NK-92 (cell line): Measurements from ENCODE around the gene WDR59.
"Not testable (repeated sequence)": the region's sequence is repeated elsewhere in the genome, so short reads cannot be mapped to it uniquely, and the experiment has no call there.

Experiments used
- DNase-seq: peaks from one replicate; lab custom pipeline; 2025; ENCODE audit not compliant: unreplicated experiment; lab: John Stamatoyannopoulos, UW

Gene WDR59

DNA sequence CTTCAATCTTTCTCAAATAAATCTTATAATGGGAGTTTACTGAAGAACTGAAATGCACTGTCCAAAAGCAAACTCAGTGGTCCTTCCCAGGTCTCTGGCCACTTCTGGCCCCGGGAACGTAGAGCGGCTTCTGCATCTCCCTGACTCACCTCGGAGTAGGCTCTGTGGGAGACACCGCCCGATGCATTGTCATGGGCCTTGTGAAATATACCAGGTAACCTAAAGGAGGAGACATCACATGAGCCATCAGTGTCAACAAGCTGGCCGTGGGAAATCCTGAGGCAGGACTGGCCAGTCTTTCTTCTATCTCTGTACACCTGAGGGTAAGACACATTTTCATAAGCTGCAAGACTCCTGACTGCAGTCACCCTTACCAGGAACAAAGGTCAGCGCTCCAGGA, 76.2 kb downstream of the WDR59 start:
- not testable (repeated sequence) for DNase-seq

- no peak for DNase-seq
Observed at GRCh38 chr16:74903901-74904678, 80.8 kb downstream of the WDR59 start.

- DNase-seq, result no peak
Observed at GRCh38 chr16:74903120-74903519, 81.8 kb downstream of the WDR59 start.

DNA sequence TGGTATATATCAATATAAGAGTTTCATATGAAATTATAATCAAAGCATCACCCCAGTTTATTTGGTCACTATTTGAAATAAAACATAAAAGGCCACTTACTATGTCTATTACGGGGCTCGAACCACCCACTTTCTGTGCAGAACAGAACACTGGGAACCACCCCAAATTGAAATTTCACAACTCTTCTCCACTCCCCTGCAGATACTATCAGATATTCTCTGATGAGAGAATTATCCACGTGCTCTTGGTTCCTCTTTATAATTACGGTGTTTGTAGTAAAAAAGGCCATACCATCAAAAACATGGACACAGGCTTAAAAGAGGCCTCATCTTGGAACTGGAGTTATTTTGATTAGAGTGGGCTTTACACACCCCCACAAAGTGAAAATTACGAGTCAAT, 82.8 kb downstream of the WDR59 start:
- DNase-seq, result no peak

GRCh38 chr16:74901606-74902005, 83.3 kb downstream of the WDR59 start:
- DNase-seq, result no peak

GRCh38 chr16:74899816-74900215, 85.1 kb downstream of the WDR59 start:
- DNase-seq, result no peak

DNA sequence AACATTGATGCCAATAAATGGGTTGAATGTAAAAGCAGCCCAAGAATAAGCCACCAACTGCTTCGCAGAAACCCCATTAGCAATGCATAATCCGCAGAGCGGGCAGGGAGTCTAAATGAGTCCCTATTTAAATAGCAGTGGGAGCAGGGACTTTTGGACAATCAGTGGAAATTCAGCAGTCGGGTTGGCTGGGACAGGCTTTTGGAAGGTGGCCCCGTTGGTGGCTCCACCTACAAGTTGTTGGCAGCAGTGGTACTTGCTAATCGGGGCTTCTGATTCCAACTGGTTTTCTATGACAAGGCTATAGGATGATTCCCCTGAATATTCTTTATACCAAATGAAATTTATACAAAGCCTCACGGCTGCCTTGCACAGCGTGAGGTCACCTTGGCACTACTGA, 86.3 kb downstream of the WDR59 start:
- no peak for DNase-seq

- no peak for DNase-seq
Observed at GRCh38 chr16:74896389-74897370, 88.2 kb downstream of the WDR59 start.

DNA sequence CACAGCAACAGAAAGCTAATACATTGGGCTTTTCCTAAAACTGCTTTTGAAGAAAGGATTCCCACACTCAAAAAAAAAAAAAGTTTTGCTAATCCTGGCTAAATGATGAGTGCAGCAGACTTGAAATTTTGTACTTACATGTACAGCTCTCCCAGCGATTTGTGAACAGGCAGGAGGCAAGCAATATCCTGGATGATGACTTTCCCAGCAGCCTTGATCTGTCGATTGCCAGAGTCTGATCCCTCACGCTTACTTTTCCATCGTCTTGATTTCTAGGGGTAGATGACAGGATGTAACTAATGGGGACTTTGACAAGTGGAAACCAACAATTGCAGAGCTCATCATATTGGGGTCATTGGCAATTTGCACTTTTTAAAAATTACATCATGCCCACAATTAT, 91.4 kb downstream of the WDR59 start:
- DNase-seq, result no peak

DNA sequence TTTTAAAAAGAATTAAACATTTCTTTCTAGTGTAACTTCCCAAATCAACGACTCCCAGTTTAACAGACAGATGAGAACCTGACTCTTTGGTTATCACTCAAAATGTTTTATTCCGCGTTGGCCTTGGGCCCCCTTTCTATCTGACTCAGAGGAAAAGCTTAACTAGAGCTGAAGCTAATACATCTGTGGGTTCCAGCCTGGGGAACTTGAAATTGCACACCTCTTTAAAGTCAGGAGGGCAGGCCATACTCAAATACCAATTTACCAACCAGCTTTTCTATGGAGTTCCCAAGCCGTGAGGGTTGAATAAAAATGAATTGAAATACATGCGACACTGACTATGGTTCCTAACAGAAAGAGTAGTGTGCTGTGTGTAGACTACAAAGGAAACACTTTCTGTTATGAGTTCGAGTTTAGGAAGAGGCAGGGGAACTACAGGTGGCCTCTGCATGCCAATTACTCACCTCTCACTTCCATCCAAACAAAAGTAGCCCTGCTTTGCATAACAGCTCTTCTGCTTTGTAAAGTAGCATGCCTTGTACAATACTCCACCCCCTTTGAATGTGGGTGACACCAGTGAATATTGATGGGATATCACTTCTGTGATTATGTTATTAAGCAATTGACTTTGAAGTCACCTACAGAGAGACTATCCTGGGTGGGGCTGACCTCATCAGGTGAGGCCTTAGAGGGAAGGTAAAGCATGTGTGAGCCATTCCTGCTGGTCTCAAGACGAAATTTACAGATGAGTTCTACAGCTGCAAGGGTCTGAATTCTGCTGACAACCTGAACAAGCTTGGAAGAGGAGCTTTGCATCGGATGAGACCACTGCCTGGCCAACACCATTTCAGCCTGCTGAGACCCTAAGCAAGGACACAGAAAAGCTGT, 92.1 kb downstream of the WDR59 start:
- no peak for DNase-seq

GRCh38 chr16:74888888-74889287, 96.0 kb downstream of the WDR59 start:
- DNase-seq, result no peak

GRCh38 chr16:74888232-74888862, 96.6 kb downstream of the WDR59 start:
- DNase-seq, result no peak

- DNase-seq, result no peak
Observed at GRCh38 chr16:74887084-74887483, 97.8 kb downstream of the WDR59 start.

DNA sequence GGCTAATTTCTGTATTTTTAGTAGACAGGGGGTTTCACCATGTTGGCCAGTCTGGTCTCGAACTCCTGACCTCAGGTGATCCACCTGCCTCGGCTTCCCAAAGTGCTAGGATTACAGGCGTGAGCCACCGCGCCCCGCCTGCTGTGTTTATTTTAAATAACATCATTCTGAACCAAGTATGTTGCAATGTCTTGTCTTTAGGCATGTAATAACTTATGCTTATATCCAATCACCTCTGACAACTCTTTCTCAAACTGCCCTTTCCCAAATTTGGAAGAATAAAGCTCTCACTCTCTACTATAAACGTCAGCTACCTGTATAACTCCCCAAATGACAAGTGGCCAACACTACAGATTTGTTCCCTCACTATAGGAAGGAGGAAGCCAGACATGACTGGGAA, 107.2 kb downstream of the WDR59 start:
- no peak for DNase-seq

GRCh38 chr16:74874912-74875546, 109.9 kb downstream of the WDR59 start:
- no peak for DNase-seq

GRCh38 chr16:74874123-74874522, 110.8 kb downstream of the WDR59 start:
- DNase-seq, result no peak

GRCh38 chr16:74872302-74872701, 112.6 kb downstream of the WDR59 start:
- no peak for DNase-seq

DNA sequence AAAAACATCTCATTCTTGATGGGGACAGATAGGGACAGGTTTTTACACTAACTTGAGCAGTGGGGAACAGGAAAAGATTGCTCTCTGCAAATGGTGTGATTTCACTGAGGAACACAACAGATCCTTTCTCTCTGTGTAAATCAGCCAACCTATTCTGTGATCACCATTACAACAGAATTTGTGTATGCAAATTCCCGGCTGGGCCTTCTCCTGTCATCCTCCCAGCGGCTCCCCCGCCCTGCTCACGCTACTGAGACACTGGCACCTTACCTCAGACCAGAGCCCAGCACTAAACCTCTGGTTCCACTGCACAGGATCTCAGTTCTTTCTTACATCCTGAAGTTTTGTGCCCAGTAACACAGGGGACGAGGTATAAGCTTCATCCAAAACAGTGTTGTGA, 113.3 kb downstream of the WDR59 start:
- DNase-seq, result no peak

DNA sequence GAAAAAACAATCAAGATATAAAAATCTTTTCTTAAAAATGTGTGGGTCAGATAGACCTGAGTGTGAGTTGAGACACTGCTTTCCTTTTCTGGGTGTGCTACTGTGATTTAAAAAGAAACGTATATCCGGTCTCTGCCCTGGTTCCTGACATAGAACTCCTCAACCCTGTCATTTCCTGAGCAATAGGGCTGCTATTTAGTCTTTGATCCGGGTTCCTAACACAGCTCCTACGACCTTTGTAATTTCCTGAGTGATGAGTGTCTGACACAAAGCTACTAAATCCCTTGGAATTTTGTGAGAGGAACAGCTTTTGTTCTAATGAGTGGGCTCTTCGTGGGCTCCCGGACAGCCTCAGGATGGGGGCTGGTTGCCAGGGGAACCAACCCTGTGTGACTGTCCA, 116.4 kb downstream of the WDR59 start:
- DNase-seq, result no peak

GRCh38 chr16:74868035-74868434, 116.9 kb downstream of the WDR59 start:
- DNase-seq, result no peak
